HS-5 (cell line): Measurements from ENCODE around the gene ZNFX1.
"Not testable (repeated sequence)": the region's sequence is repeated elsewhere in the genome, so short reads cannot be mapped to it uniquely, and the experiment has no call there.

Experiments
- DNase-seq: peaks from one replicate; pipeline ENCODE4 v3.0.0-alpha.2; 2012; ENCODE audit warnings: low read depth

Gene ZNFX1

DNA sequence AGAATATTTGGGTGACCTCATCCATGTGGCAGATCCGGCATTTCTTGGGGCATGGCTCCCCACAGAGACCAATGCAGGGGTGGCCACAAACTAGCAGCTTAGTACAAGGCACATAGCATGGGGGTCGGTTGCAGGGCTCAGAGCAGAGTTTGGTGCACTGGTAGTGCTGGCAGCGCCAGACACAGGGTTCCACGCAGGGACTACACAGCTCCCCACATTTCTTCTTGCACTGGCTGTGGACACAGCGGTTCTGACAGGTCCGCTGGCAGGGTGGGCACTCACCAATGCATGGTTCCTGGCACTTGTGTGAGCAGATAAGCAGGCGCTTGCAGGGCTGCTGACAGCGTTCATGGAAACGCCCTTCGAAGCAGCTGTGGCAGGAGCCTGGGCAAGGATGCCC is 29.6 kb downstream of the ZNFX1 start:
- no peak for DNase-seq

- DNase-seq = no peak
Observed at GRCh38 chr20:49247792-49248191, 30.1 kb downstream of the ZNFX1 start.

DNA sequence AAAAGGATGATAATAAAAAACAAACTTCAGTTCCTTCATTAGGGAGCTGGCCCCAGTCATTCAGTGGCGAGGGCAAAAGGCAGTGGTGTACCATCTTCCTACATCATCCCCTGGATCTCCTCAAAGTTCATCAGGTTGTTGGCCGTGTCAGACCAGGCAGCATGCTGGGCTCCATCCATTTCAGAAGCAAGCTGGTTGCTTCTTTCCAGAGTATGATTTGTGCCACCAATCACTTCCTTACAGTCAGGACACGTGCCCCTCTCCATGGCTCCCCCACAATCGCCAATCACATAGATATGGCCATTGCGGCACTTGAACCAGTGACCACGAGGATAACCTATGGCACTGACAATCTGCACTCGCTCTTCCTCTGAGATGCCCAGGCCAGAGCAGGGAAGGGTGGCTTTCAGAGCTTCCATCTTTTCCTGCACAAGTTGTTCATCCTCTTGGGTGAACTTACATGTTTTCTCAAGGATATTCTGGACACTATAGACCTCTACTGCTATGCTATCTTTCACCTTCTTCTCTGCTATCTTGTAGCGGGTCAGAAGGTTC is 30.6 kb downstream of the ZNFX1 start:
- DNase-seq = no peak

DNA sequence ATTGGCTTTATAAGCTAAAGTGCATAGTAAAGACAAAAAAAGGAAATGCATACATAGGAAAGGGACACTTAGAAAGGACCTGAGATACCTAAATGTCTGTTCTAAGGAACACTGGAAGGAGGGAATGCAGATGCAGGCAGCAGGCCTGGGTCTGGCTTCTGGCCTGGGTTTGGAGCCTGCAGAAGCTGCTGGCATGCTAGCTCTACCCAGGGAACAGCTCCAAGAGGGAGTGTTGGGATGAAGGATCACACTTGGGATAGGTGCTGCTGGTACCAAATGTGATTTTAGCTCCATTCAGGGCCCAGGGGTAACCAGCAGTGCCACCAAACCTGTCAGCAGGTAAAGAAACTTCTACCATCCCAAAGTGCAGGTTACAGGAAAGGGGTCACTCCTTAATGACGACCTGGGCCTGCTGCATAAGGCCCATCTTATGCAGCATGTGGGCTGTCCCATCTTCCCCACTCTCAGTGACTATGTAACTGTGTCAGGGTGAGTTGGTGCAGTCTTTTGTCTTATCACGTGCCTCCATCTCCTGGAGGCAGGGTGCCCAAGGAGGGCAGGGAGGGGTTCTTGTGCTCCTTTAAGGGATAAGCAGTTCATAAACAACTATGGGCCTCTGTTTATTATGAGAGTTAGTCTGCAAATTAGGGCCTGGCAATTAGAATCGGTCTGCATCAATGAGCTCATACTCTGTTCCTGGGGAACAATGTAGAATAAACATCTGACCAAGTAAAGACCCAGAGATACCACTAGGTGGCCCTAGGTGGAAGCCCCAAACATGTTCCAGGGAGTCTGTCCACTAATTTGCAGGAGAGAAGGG is 31.7 kb downstream of the ZNFX1 start:
- peak; percentile 65 for DNase-seq

- no peak for DNase-seq
Observed at GRCh38 chr20:49237531-49237930, 40.3 kb downstream of the ZNFX1 start.

GRCh38 chr20:49236301-49236700 is 41.6 kb downstream of the ZNFX1 start:
- DNase-seq = no peak

- no peak for DNase-seq
Observed at GRCh38 chr20:49234831-49235230, 43.0 kb downstream of the ZNFX1 start.

GRCh38 chr20:49233226-49233625 is 44.6 kb downstream of the ZNFX1 start:
- DNase-seq = no peak

GRCh38 chr20:49231471-49231870 is 46.4 kb downstream of the ZNFX1 start:
- DNase-seq = no peak

- no peak for DNase-seq
Observed at GRCh38 chr20:49230561-49231133, 47.2 kb downstream of the ZNFX1 start.

GRCh38 chr20:49230021-49230420 is 47.8 kb downstream of the ZNFX1 start:
- no peak for DNase-seq

GRCh38 chr20:49229381-49229780 is 48.5 kb downstream of the ZNFX1 start:
- no peak for DNase-seq

DNA sequence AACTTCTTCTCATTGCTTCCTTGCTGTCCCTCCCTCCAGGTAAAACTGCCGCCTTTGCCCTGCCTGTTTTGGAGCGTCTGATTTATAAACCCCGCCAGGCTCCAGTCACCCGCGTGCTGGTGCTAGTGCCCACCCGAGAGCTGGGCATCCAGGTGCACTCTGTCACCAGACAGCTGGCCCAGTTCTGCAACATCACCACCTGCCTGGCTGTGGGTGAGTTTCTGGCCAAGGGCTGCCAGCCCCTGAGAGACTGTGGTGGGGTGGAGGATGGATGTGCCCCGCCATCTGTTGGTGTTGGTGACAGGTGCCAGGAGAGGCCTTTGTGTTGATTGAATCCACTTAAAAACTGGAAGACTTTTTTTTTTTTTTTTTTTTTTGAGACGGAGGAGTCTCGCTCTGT is 49.2 kb downstream of the ZNFX1 start:
- no peak for DNase-seq

DNA sequence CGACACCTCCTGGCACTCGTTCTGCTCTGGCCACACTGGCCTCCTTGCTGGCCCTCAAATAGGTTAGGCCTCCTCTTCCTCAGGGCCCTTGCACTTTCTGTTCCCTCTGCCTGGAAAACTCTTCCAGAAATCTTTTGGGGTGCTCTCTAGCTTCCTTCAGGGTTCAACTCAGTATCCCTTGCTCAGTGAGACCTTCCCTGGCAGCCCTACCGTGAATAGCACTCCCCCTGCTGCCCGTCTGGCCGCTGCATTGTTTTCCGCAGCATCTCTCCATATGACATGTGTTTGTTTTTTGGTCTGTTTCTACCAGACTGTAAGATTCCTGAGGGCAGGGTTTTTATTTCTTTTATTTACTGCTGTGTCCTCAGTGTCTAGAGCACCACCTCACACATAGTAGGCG is 52.0 kb downstream of the ZNFX1 start:
- DNase-seq = no peak

- DNase-seq = no peak
Observed at GRCh38 chr20:49219924-49220831, 57.7 kb downstream of the ZNFX1 start.

DNA sequence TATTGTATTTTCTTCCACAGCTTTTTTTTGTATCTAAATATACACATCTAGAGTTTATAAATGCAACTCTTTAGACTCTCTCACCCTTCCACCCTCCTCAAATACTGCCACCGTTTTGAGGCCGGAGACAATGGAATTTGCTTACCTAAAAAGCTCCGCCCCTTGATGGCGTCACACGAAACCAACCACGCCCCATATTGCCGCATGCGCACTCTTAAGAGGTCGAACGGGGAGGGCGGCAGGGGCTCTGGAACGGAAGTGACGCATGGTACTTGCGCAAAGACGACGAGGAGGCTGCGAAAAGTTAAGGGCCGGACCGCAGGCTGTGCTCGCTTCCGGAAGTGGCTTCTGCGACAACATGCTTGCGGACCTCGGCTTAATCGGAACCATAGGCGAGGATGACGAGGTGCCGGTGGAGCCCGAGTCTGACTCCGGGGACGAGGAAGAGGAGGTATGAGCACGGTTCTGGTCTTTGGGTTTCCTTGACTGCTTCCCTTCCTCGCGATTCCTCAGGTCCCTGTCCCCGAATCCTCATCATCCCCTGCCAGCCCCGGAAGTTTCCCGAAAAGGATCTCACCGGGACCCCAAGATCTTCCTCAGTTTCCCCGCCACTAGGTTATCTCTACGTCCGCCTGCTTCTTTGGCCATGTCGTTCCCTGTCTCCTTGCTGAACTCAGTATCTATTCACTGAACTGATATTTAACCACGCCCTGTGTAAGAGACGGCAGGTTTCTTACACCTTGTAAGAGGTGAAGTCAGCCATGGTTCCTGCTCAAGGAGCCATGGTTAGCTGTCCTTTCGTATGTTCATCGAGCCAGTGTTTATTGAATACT is 58.5 kb downstream of the ZNFX1 start, which contains the start of gene DDX27:
DDX27 (plus strand) TSS at position 326 of the 833 bp plus-strand sequence; CDS start at position 359, 33 bp downstream.
- DNase-seq = peak; percentile 100

DNA sequence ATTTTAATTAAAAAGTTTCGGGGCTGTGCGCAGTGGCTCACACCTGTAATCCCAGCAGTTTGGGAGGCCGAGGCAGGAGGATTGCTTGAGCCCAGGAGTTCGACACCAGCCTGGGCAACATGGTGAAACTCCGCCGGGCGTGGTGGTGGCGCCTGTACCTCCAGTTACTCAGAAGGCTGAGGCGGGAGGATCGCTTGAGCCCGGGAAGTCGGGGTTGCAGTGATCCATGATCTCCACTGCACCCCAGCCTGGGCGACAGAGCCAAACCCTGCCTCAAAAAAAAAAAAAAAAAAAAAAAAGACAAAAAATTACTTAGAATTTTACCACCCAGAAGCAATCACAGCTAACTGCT is 59.1 kb downstream of the ZNFX1 start:
- not testable (repeated sequence) for DNase-seq

- DNase-seq = peak; percentile 92
Observed at GRCh38 chr20:49216991-49217578, 60.8 kb downstream of the ZNFX1 start.

GRCh38 chr20:49215232-49215631 is 62.6 kb downstream of the ZNFX1 start:
- DNase-seq = no peak

- DNase-seq = no peak
Observed at GRCh38 chr20:49214571-49214970, 63.3 kb downstream of the ZNFX1 start.

DNA sequence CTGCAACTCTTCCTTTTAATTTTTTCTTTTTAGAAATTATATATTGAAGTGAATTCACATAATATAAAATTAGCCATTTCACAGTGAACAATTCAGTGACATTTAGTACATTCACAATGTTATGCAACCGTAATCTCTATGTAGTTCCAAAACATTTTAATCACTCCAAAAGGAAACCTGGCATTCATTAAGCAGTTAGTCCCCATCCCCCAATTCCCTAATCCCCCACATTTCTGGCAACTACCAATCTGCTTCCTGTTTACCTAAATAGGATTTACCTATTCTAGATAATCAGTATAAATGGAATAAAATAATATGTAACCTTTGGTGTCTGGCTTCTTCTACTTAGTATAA is 67.1 kb downstream of the ZNFX1 start:
- DNase-seq = no peak
